ENCODE results near the gene MRPL14.

MRPL14 gene

DNA sequence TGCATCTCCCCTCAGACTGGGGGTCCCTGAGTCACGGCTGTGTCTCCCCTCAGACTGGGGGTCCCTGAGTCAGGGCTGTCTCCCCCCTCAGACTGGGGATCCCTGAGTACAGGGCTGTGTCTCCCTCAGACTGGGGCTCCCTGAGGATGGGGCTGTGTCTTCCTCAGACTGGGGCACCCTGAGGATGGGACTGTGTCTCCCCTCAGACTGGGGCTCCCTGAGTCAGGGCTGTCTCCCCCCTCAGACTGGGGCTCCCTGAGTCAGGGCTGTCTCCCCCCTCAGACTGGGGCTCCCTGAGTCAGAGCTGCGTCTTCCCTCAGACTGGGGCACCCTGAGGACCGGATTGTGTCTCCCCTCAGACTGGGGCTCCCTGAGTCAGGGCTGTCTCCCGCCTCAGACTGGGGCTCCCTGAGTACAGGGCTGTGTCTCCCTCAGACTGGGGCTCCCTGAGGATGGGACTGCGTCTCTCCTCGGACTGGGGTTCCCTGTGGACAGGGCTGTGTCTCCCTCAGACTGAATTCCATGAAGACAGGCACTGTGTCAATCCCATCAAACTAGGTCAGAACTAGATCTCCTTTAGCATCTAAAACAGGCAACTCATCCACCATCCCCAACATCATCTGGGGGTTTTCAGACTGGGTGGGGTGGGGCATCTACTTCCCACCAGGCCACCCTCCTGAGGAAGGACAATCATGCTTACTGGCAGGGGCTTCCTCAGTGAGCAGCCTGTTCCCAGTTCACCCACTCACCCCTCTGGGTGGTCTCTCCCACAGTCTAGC is 60.7 kb downstream of the MRPL14 start:
- Histone ChIP-seq H3K27ac (ENCODE audit: low read length) (no peak overlapping the region), H3K4me2 (ENCODE audit: low read length) (no peak overlapping the region), H3K9me3 (ENCODE audit: insufficient read depth, low read length) (no peaks in the 10 kb centered on the region), H3K27me3 (ENCODE audit: low read depth, low read length) (peaks cover 9% of the 10 kb centered on the region; the same call in 1 of the 2 replicates), H2AFZ (ENCODE audit: low read depth, low read length) (no peak overlapping the region), H4K20me1 (ENCODE audit: insufficient read depth, low read length) (no peaks in the 10 kb centered on the region), H3K79me2 (ENCODE audit: low read length) (no peaks in the 10 kb centered on the region; the same call in 1 of the 2 replicates), H3K4me3 (ENCODE audit: low read length) (no peak overlapping the region), H3K36me3 (replicated peaks; ENCODE audit: low read depth, low read length) (no peaks in the 10 kb centered on the region), H3K4me1 (ENCODE audit: low read length) (peaks cover 40% of the 10 kb centered on the region), H3K9ac (ENCODE audit: low read length) (no peak overlapping the region)
- TF ChIP-seq CTCF (IDR thresholded peaks at IDR 0.05; ENCODE audit: low read depth, low read length) (no peak), EZH2phosphoT487 (IDR thresholded peaks at IDR 0.05; ENCODE audit: low read depth) (no peak)

GRCh38 chr6:44065443-44066140 is 61.7 kb downstream of the MRPL14 start:
- no peak overlapping the region for H3K27ac ChIP-seq (ENCODE audit: low read length)
- peak overlapping the region; percentile 6; the same call in 1 of the 2 replicates for H3K4me2 ChIP-seq (ENCODE audit: low read length)
- H2AFZ ChIP-seq (ENCODE audit: low read depth, low read length): no peak overlapping the region
- H4K20me1 ChIP-seq (ENCODE audit: insufficient read depth, low read length): no peaks in the 10 kb centered on the region
- peaks cover 5% of the 10 kb centered on the region; the same call in 1 of the 2 replicates for H3K27me3 ChIP-seq (ENCODE audit: low read depth, low read length)
- no peak for TF ChIP-seq CTCF (IDR thresholded peaks at IDR 0.05; ENCODE audit: low read depth, low read length)
- no peak for TF ChIP-seq EZH2phosphoT487 (IDR thresholded peaks at IDR 0.05; ENCODE audit: low read depth)
- H3K4me3 ChIP-seq (ENCODE audit: low read length): no peak overlapping the region
- no peaks in the 10 kb centered on the region for H3K9me3 ChIP-seq (ENCODE audit: insufficient read depth, low read length)
- H3K9ac ChIP-seq (ENCODE audit: low read length): no peak overlapping the region
- peaks cover 40% of the 10 kb centered on the region for H3K4me1 ChIP-seq (ENCODE audit: low read length)
- no peaks in the 10 kb centered on the region for H3K36me3 ChIP-seq (replicated peaks; ENCODE audit: low read depth, low read length)
- no peaks in the 10 kb centered on the region; the same call in 1 of the 2 replicates for H3K79me2 ChIP-seq (ENCODE audit: low read length)

DNA sequence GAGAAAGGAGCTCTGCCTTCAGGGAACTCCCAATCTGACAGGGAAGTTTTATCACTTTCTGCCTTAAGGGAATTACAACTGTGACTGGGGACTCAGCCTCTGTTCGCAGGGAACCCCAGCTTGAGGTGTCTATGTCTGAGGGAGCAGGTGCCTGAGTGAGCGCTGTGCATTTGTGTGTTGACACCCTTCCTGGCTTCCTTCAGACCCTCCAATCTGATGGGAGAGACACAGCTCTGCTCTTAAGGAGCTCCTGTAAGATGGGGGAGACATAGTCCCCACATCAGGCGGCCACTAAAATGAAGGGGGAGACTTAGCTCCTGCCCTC is 62.3 kb downstream of the MRPL14 start:
- Histone ChIP-seq H3K27me3 (ENCODE audit: low read depth, low read length) (no peaks in the 10 kb centered on the region), H3K9me3 (ENCODE audit: insufficient read depth, low read length) (no peaks in the 10 kb centered on the region), H3K9ac (ENCODE audit: low read length) (no peak overlapping the region; the same call in 1 of the 2 replicates), H4K20me1 (ENCODE audit: insufficient read depth, low read length) (no peaks in the 10 kb centered on the region), H3K4me3 (ENCODE audit: low read length) (no peak overlapping the region), H2AFZ (ENCODE audit: low read depth, low read length) (no peak overlapping the region), H3K4me1 (ENCODE audit: low read length) (peaks cover 40% of the 10 kb centered on the region), H3K27ac (ENCODE audit: low read length) (no peak overlapping the region), H3K79me2 (ENCODE audit: low read length) (no peaks in the 10 kb centered on the region), H3K4me2 (ENCODE audit: low read length) (peak overlapping the region; percentile 33; the same call in 1 of the 2 replicates), H3K36me3 (replicated peaks; ENCODE audit: low read depth, low read length) (no peaks in the 10 kb centered on the region)
- TF ChIP-seq CTCF (IDR thresholded peaks at IDR 0.05; ENCODE audit: low read depth, low read length) (no peak), EZH2phosphoT487 (IDR thresholded peaks at IDR 0.05; ENCODE audit: low read depth) (no peak)

Data from OCI-LY3 (cell line).